Tibial artery (tissue), 4 donors: Measurements from ENCODE around the gene ITGB3.
"Not testable (repeated sequence)": the region's sequence is repeated elsewhere in the genome, so short reads cannot be mapped to it uniquely, and the experiment has no call there.

Experiments
- DNase-seq, 2 donors: peaks; one replicate each; pipeline ENCODE4 v3.0.0-alpha.2; 2019
- H3K27ac ChIP-seq, 2 donors: fragments of 200-600 bp; sonication (generic) in 1 of 2; 1 replicate in 1 of 2; 2 replicates in 1 of 2; pipeline ENCODE4 v1.5.1; 2018 to 2019; ENCODE audit warnings: mild to moderate bottlenecking in 1 of 2
- H3K27me3 ChIP-seq, 2 donors: fragments of 200-600 bp; sonication (generic) in 1 of 2; one replicate each; pipeline versions ENCODE4 v1.5.1 to v1.6.0; 2016 to 2019
- H3K36me3 ChIP-seq, 3 donors: fragments of 200-600 bp; sonication (generic) in 2 of 3; one replicate each; pipeline ENCODE4 v1.5.1; 2016 to 2019; ENCODE audit warnings: mild to moderate bottlenecking in 2 of 3
- H3K4me1 ChIP-seq, 4 donors: fragments of 200-600 bp; sonication (generic) in 2 of 4; 1 replicate in 3 of 4; 2 replicates in 1 of 4; pipeline ENCODE4 v1.5.1; 2016 to 2019
- H3K4me3 ChIP-seq, 2 donors: fragments of 200-600 bp; sonication (generic) in 1 of 2; 1 replicate in 1 of 2; 2 replicates in 1 of 2; pipeline ENCODE4 v1.5.1; 2018 to 2019; ENCODE audit warnings: mild to moderate bottlenecking in 2 of 2
- H3K9me3 ChIP-seq, 3 donors: fragments of 200-600 bp; sonication (generic) in 1 of 3; one replicate each; pipeline ENCODE4 v1.5.1; 2016 to 2019
- CTCF ChIP-seq, 2 experiments: fragments of 200-600 bp in 1 of 2; fragments of 450-650 bp in 1 of 2; IDR thresholded peaks; one replicate each; pipeline ENCODE4 v1.5.1; 2017 to 2019; ENCODE audit warnings: antibody characterized with exemption in 2 of 2, mild to moderate bottlenecking in 1 of 2, moderate library complexity in 1 of 2
- intact Hi-C: fragments of 100-400 bp; cut with DNase I; formaldehyde crosslinking; loops from one replicate; pipeline ENCODE4 v1.15.0; 2023; ENCODE audit warnings: low total_unique reads

Gene ITGB3

GRCh38 chr17:47212458-47212857 lies 41.2 kb upstream of the ITGB3 start:
- no peak overlapping the region for H3K27ac ChIP-seq
- no peak for DNase-seq
- no peaks in the 10 kb centered on the region for H3K27me3 ChIP-seq
- no peaks in the 10 kb centered on the region for H3K36me3 ChIP-seq
- no peak overlapping the region for H3K4me3 ChIP-seq
- intact Hi-C loops: no loop called here
- H3K4me1 ChIP-seq: peaks cover 0 to 9% (median 7%) of the 10 kb centered on the region in 4 donors
- TF ChIP-seq CTCF (IDR thresholded peaks at IDR 0.05): no peak
- no peaks in the 10 kb centered on the region for H3K9me3 ChIP-seq

- H3K4me1 ChIP-seq: peaks cover 0 to 9% (median 7%) of the 10 kb centered on the region in 4 donors
- no peaks in the 10 kb centered on the region for H3K27me3 ChIP-seq
- TF ChIP-seq CTCF (IDR thresholded peaks at IDR 0.05): no peak
- H3K9me3 ChIP-seq: no peaks in the 10 kb centered on the region
- H3K27ac ChIP-seq: no peak overlapping the region
- no peak for DNase-seq
- no peaks in the 10 kb centered on the region for H3K36me3 ChIP-seq
- intact Hi-C loops: no loop called here
- no peak overlapping the region for H3K4me3 ChIP-seq
Measured at GRCh38 chr17:47213540-47213939, 40.1 kb upstream of the ITGB3 start.

- Histone ChIP-seq H3K27me3 (no peaks in the 10 kb centered on the region), H3K4me1 (peaks cover 0 to 7% (median 5%) of the 10 kb centered on the region in 4 donors), H3K27ac (no peak overlapping the region), H3K36me3 (no peaks in the 10 kb centered on the region), H3K4me3 (no peak overlapping the region), H3K9me3 (no peaks in the 10 kb centered on the region)
- TF ChIP-seq CTCF (IDR thresholded peaks at IDR 0.05): no peak
- intact Hi-C loops: no loop called here
- no peak for DNase-seq
Measured at GRCh38 chr17:47214931-47215330, 38.7 kb upstream of the ITGB3 start.

DNA sequence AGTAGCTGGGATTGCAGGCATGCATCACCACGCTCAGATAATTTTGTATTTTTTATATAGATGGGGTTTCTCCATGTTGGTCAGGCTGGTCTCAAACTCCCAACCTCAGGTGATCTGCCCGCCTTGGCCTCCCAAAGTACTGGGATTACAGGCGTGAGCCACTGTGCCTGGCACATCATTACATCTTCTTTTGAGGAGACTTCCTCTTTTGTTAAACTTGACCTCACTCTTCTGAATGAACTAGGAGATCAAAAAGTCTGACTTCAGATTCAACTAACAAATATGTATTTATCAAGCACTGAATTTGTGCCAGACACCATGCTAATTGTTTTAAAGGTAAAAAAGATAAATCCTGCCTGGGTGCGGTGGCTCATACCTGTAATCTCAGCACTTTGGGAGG lies 36.8 kb upstream of the ITGB3 start:
- H3K27me3 ChIP-seq, H3K27ac ChIP-seq, DNase-seq, H3K9me3 ChIP-seq, H3K4me1 ChIP-seq, H3K4me3 ChIP-seq, intact Hi-C loops, H3K36me3 ChIP-seq: not testable (repeated sequence)

DNA sequence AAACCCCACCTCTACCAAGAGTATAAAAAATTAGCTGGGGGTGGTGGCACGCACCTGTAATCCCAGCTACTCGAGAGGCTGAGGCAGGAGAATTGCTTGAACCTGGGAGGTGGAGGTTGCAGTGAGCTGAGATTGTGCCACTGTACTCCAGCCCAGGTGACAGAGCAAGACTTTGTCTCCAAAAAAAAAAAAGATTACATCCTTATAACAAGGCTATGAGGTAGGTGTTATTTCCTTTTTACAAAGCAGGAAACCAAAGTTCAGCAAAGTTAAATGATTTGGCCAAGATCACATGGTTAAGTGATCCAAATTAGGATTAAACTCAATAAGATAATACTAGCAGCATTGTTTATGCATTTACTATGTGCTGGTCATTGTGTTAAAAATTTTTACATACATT lies 36.3 kb upstream of the ITGB3 start:
- H3K27ac ChIP-seq, H3K27me3 ChIP-seq, intact Hi-C loops, H3K36me3 ChIP-seq, H3K4me3 ChIP-seq, DNase-seq, H3K9me3 ChIP-seq, H3K4me1 ChIP-seq: not testable (repeated sequence)

DNA sequence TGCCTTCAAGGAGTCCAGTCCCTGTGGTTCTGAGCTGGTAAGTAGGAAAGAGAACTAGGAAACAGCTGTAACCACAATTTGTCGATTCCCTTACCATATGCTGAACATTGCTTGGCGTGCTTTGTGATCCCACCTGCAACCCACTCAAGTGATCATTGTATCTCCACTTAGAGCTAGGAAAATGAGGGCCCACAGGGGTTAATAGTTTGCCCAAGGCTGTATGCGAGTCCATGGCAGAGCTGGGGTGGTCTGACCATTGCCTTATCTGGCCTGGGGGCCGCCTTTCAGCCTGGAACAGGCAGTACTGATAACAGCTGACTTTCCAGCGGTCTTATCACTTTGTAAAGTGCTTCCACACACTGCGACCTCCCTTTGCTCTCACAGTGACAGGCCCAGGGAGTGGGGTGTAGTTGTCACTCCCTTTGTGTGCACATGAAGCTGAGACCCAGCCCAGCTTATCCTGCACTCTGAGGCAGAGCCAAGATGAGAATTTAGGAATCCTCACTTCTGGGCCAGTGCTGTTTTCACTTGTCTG lies 34.7 kb upstream of the ITGB3 start:
- DNase-seq: no peak
- no peak for TF ChIP-seq CTCF (IDR thresholded peaks at IDR 0.05)
- Histone ChIP-seq H3K9me3 (no peaks in the 10 kb centered on the region), H3K27me3 (no peaks in the 10 kb centered on the region), H3K27ac (no peak overlapping the region), H3K36me3 (no peaks in the 10 kb centered on the region), H3K4me3 (no peak overlapping the region), H3K4me1 (peaks cover 2 to 14% (median 8%) of the 10 kb centered on the region in 4 donors)
- intact Hi-C loops: no loop called here
